HepG2 (cell line): ENCODE results near the gene NGDN. TPM values are rescaled to one million over a fixed set of nuclear protein-coding genes. Genes with fewer than 3 reads are reported as not detected.
A peak's percentile ranks its signal among the peaks of the same experiment; 100 is the strongest.

Experiments
- FOXA3 ChIP-seq: IDR thresholded peaks from 2 replicates; pipeline ENCODE4 v1.6.1; 2016; ENCODE audit warnings: missing genetic modification reagents, missing compliant biosample characterization
- KDM5A ChIP-seq: fragments of 200-600 bp; sonication (generic); IDR thresholded peaks from 2 replicates; pipeline ENCODE4 v1.7.0; 2018; ENCODE audit warnings: antibody characterized with exemption, mild to moderate bottlenecking, low read length, borderline replicate concordance
- MIER3 ChIP-seq: IDR thresholded peaks from 2 replicates; pipeline ENCODE4 v1.6.1; 2016; ENCODE audit warnings: missing compliant biosample characterization, borderline replicate concordance
- MTA1 ChIP-seq: sonication (generic); formaldehyde crosslinking; IDR thresholded peaks from 2 replicates; pipeline ENCODE4 v1.4.0; 2020; ENCODE audit warnings: missing genetic modification reagents, mild to moderate bottlenecking, borderline replicate concordance
- PAX8 ChIP-seq: sonication (generic); formaldehyde crosslinking; IDR thresholded peaks from 2 replicates; pipeline ENCODE4 v1.8.0; 2022; ENCODE audit warnings: mild to moderate bottlenecking, missing genetic modification reagents, borderline replicate concordance
- POGZ ChIP-seq: sonication (generic); formaldehyde crosslinking; IDR thresholded peaks from 2 replicates; pipeline ENCODE4 v1.4.0; 2020; ENCODE audit warnings: mild to moderate bottlenecking, missing genetic modification reagents
- POLR2AphosphoS2 ChIP-seq: IDR thresholded peaks from 2 replicates; pipeline ENCODE4 v1.6.1; 2011; ENCODE audit warnings: low read depth, low read length, improper control_type of control experiment
- SMAD3 ChIP-seq: sonication (generic); formaldehyde crosslinking; IDR thresholded peaks from 2 replicates; pipeline ENCODE4 v1.4.0; 2020; ENCODE audit warnings: missing genetic modification reagents
- THAP11 ChIP-seq: IDR thresholded peaks from 2 replicates; pipeline ENCODE4 v1.6.1; 2016; ENCODE audit warnings: missing biosample characterization, missing genetic modification reagents
- ZFP1 ChIP-seq: IDR thresholded peaks from 2 replicates; pipeline ENCODE4 v1.6.1; 2016
- ZFP82 ChIP-seq: sonication (generic); formaldehyde crosslinking; IDR thresholded peaks from 2 replicates; pipeline ENCODE4 v1.5.1; 2020; ENCODE audit warnings: mild to moderate bottlenecking, missing genetic modification reagents, borderline replicate concordance
- ZNF24 ChIP-seq: fragments of 450-650 bp; IDR thresholded peaks from 2 replicates; pipeline ENCODE4 v1.6.1; 2017; ENCODE audit warnings: antibody characterized with exemption, mild to moderate bottlenecking
- ZNF367 ChIP-seq: sonication (generic); formaldehyde crosslinking; IDR thresholded peaks from 2 replicates; pipeline ENCODE4 v1.4.0; 2020; ENCODE audit warnings: missing genetic modification reagents, borderline replicate concordance
- ZNF501 ChIP-seq: sonication (generic); formaldehyde crosslinking; IDR thresholded peaks from 2 replicates; pipeline ENCODE4 v1.5.1; 2020; ENCODE audit warnings: mild to moderate bottlenecking, moderate library complexity, missing genetic modification reagents
- ZNF619 ChIP-seq: sonication (generic); formaldehyde crosslinking; IDR thresholded peaks from 2 replicates; pipeline ENCODE4 v1.4.0; 2020; ENCODE audit warnings: mild to moderate bottlenecking, missing genetic modification reagents
- ZNF629 ChIP-seq: sonication (generic); formaldehyde crosslinking; conservative IDR thresholded peaks from 2 replicates; pipeline ENCODE4 v1.5.0; 2020; ENCODE audit warnings: missing genetic modification reagents
- ZNF678 ChIP-seq: sonication (generic); formaldehyde crosslinking; IDR thresholded peaks from 2 replicates; pipeline ENCODE4 v1.4.0; 2020; ENCODE audit warnings: mild to moderate bottlenecking, missing genetic modification reagents
- ZNF777 ChIP-seq: sonication (generic); formaldehyde crosslinking; IDR thresholded peaks from 2 replicates; pipeline ENCODE4 v1.4.0; 2020; ENCODE audit warnings: missing genetic modification reagents
- polyA plus RNA-seq, 8 experiments: library from polyadenylated mRNA; depleted of rRNA in 3 of 8; stranded (reverse) in 7 of 8; unstranded in 1 of 8; fragments of >200 nt; fragmentation: Illumina TruSeq in 4 of 8; extraction: Trizol in 4 of 8; gene quantifications; 2 replicates each; pipeline versions ENCODE4 v1.2.1 to v1.2.3, GENCODE V29; 2011 to 2016; ENCODE audit warnings: low read depth in 4 of 8, missing spikeins in 1 of 8, mixed read lengths in 1 of 8; ENCODE audit not compliant: insufficient read depth in 1 of 8
- total RNA-seq, 5 experiments: library from RNA; depleted of rRNA; stranded (reverse); fragments of >200 nt; fragmentation: Illumina TruSeq; extraction: Trizol; gene quantifications; 2 replicates each; pipeline ENCODE4 v1.2.3, GENCODE V29; 2016; ENCODE audit warnings: low read depth in 1 of 5
- TF ChIP-seq, protein P1 (sequence below): sonication (generic); formaldehyde crosslinking; IDR thresholded peaks from 2 replicates; pipeline ENCODE4 v1.5.0; 2020; ENCODE audit warnings: mild to moderate bottlenecking, missing genetic modification reagents, borderline replicate concordance
- TF ChIP-seq, protein P2 (sequence below): sonication (generic); formaldehyde crosslinking; IDR thresholded peaks from 2 replicates; pipeline ENCODE4 v1.8.0; 2022; ENCODE audit warnings: mild to moderate bottlenecking, missing genetic modification reagents
- TF ChIP-seq, protein P3 (sequence below): IDR thresholded peaks from 2 replicates; pipeline ENCODE4 v1.6.1; 2016; ENCODE audit warnings: control low read depth
- TF ChIP-seq, protein P4 (sequence below): sonication (generic); formaldehyde crosslinking; IDR thresholded peaks from 2 replicates; pipeline ENCODE4 v1.5.0; 2020; ENCODE audit warnings: missing genetic modification reagents, mild to moderate bottlenecking, borderline replicate concordance
- TF ChIP-seq, protein P5 (sequence below): IDR thresholded peaks from 2 replicates; pipeline ENCODE4 v1.6.1; 2016; ENCODE audit warnings: mild to moderate bottlenecking

The NGDN gene
- total and polyA plus RNA-seq, 2 of the 13 experiments (the other 11 are each of a cell fraction or from before 2014, with no cell fraction given), result 154 to 216 TPM

DNA sequence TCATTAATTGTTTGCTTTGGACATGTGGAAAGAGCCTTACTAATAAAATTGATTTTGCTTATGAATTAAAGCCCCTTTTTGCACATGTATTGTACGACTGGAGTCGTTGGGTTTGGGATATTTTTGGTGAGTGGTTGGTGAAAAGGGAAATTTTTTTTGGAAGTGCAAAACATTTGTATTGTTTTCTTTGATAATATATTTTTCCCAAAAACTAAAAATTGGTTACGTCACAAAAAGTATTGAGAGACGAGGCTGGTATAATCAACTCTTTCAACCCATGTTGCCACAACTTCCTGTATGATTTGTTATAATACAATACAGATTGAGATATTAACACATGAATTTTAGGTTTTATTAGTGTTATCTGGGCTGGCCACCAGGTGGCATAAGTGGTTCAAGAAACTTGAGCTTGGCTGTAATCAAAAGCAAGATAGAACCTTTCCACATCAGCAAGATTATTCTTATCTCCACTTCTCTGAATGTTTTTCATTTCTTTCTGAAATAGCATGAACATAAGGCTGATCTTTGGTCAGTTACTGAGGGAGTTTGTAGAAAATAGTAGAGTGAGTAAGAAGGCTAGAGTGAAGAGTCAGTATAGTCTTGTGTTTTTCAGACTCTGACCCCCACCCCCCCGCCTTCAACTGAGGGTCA is 8.7 kb downstream of the NGDN start (continued):
- TF ChIP-seq, protein P1, sequence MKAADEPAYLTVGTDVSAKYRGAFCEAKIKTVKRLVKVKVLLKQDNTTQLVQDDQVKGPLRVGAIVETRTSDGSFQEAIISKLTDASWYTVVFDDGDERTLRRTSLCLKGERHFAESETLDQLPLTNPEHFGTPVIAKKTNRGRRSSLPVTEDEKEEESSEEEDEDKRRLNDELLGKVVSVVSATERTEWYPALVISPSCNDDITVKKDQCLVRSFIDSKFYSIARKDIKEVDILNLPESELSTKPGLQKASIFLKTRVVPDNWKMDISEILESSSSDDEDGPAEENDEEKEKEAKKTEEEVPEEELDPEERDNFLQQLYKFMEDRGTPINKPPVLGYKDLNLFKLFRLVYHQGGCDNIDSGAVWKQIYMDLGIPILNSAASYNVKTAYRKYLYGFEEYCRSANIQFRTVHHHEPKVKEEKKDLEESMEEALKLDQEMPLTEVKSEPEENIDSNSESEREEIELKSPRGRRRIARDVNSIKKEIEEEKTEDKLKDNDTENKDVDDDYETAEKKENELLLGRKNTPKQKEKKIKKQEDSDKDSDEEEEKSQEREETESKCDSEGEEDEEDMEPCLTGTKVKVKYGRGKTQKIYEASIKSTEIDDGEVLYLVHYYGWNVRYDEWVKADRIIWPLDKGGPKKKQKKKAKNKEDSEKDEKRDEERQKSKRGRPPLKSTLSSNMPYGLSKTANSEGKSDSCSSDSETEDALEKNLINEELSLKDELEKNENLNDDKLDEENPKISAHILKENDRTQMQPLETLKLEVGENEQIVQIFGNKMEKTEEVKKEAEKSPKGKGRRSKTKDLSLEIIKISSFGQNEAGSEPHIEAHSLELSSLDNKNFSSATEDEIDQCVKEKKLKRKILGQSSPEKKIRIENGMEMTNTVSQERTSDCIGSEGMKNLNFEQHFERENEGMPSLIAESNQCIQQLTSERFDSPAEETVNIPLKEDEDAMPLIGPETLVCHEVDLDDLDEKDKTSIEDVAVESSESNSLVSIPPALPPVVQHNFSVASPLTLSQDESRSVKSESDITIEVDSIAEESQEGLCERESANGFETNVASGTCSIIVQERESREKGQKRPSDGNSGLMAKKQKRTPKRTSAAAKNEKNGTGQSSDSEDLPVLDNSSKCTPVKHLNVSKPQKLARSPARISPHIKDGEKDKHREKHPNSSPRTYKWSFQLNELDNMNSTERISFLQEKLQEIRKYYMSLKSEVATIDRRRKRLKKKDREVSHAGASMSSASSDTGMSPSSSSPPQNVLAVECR (CRISPR knock-in tag), result 0 out of 2 replicates have a peak, but pooled peaks have one; percentile 16
- TF ChIP-seq, protein P2, sequence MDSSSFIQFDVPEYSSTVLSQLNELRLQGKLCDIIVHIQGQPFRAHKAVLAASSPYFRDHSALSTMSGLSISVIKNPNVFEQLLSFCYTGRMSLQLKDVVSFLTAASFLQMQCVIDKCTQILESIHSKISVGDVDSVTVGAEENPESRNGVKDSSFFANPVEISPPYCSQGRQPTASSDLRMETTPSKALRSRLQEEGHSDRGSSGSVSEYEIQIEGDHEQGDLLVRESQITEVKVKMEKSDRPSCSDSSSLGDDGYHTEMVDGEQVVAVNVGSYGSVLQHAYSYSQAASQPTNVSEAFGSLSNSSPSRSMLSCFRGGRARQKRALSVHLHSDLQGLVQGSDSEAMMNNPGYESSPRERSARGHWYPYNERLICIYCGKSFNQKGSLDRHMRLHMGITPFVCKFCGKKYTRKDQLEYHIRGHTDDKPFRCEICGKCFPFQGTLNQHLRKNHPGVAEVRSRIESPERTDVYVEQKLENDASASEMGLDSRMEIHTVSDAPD (CRISPR knock-in tag), result no peak
- TF ChIP-seq MIER3 (CRISPR knock-in tag) (peak; percentile 46; the same call in 1 of the 2 replicates), ZNF367 (CRISPR knock-in tag) (no peak), ZNF24 (0 out of 2 replicates have a peak, but pooled peaks have one; percentile 14), THAP11 (CRISPR knock-in tag) (peak; percentile 67), PAX8 (no peak), ZNF619 (CRISPR knock-in tag) (no peak), ZNF678 (CRISPR knock-in tag) (no peak), FOXA3 (CRISPR knock-in tag) (peak; percentile 42; the same call in 1 of the 2 replicates), ZNF501 (CRISPR knock-in tag) (no peak), POLR2AphosphoS2 (0 out of 2 replicates have a peak, but pooled peaks have one; percentile 60), MTA1 (CRISPR knock-in tag) (no peak), ZNF777 (no peak), ZNF629 (CRISPR knock-in tag) (no peak), ZFP1 (CRISPR knock-in tag) (no peak), POGZ (CRISPR knock-in tag) (no peak), ZFP82 (CRISPR knock-in tag) (no peak), SMAD3 (CRISPR knock-in tag) (peak; percentile 57; the same call in 1 of the 2 replicates), KDM5A (peak; percentile 19; the same call in 1 of the 2 replicates)
- TF ChIP-seq, protein P3, sequence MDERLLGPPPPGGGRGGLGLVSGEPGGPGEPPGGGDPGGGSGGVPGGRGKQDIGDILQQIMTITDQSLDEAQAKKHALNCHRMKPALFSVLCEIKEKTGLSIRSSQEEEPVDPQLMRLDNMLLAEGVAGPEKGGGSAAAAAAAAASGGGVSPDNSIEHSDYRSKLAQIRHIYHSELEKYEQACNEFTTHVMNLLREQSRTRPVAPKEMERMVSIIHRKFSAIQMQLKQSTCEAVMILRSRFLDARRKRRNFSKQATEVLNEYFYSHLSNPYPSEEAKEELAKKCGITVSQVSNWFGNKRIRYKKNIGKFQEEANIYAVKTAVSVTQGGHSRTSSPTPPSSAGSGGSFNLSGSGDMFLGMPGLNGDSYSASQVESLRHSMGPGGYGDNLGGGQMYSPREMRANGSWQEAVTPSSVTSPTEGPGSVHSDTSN (CRISPR knock-in tag), result no peak
- TF ChIP-seq, protein P4, sequence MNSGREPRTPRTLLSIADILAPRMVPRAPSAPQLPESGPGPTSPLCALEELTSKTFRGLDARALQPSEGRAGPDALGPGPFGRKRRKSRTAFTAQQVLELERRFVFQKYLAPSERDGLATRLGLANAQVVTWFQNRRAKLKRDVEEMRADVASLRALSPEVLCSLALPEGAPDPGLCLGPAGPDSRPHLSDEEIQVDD (CRISPR knock-in tag), result no peak
- TF ChIP-seq, protein P5, sequence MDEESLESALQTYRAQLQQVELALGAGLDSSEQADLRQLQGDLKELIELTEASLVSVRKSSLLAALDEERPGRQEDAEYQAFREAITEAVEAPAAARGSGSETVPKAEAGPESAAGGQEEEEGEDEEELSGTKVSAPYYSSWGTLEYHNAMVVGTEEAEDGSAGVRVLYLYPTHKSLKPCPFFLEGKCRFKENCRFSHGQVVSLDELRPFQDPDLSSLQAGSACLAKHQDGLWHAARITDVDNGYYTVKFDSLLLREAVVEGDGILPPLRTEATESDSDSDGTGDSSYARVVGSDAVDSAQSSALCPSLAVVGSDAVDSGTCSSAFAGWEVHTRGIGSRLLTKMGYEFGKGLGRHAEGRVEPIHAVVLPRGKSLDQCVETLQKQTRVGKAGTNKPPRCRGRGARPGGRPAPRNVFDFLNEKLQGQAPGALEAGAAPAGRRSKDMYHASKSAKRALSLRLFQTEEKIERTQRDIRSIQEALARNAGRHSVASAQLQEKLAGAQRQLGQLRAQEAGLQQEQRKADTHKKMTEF (CRISPR knock-in tag), result peak; percentile 20; the same call in 1 of the 2 replicates
